H9 (cell line): ENCODE results near the gene ADORA2B. TPM values are rescaled to one million over a fixed set of nuclear protein-coding genes. Genes with fewer than 3 reads are reported as not detected.

Source experiments
- DNase-seq: peaks from one replicate; pipeline ENCODE4 v3.0.0-alpha.2; 2017
- H2AFZ ChIP-seq: one replicate; pipeline ENCODE4 v1.6.1; 2013; ENCODE audit warnings: mild to moderate bottlenecking, low read length, control low read depth, moderate library complexity
- H2AK5ac ChIP-seq: 2 replicates; pipeline ENCODE4 v1.6.1; 2013; ENCODE audit warnings: low read length, control low read depth, mixed read lengths; ENCODE audit not compliant: insufficient read length
- H2BK120ac ChIP-seq: one replicate; pipeline ENCODE4 v1.6.1; 2013; ENCODE audit warnings: low read depth, mild to moderate bottlenecking, low read length, control low read depth, inconsistent platforms; ENCODE audit not compliant: poor library complexity, severe bottlenecking
- H2BK12ac ChIP-seq: 2 replicates; pipeline ENCODE4 v1.6.1; 2013; ENCODE audit warnings: low read length, control low read depth, mixed read lengths, low read depth; ENCODE audit not compliant: insufficient read length
- H2BK15ac ChIP-seq: 2 replicates; pipeline ENCODE4 v1.6.1; 2013; ENCODE audit warnings: low read depth, low read length, control low read depth
- H2BK20ac ChIP-seq: one replicate; pipeline ENCODE4 v1.6.1; 2013; ENCODE audit warnings: low read depth, mild to moderate bottlenecking, low read length, control low read depth, inconsistent platforms; ENCODE audit not compliant: poor library complexity, severe bottlenecking
- H2BK5ac ChIP-seq: 2 replicates; pipeline ENCODE4 v1.6.1; 2013; ENCODE audit warnings: low read length, control low read depth, mixed read lengths; ENCODE audit not compliant: insufficient read length
- H3K14ac ChIP-seq: 2 replicates; pipeline ENCODE4 v1.6.1; 2013; ENCODE audit warnings: low read length, control low read depth; ENCODE audit not compliant: insufficient read depth
- H3K18ac ChIP-seq: 2 replicates; pipeline ENCODE4 v1.6.1; 2013; ENCODE audit warnings: low read depth, mild to moderate bottlenecking, mixed read lengths, low read length, control low read depth; ENCODE audit not compliant: insufficient read length
- H3K23ac ChIP-seq: 2 replicates; pipeline ENCODE4 v1.6.1; 2013; ENCODE audit warnings: low read length, control low read depth, mixed read lengths, low read depth; ENCODE audit not compliant: insufficient read length
- H3K23me2 ChIP-seq: 2 replicates; pipeline ENCODE4 v1.6.1; 2013; ENCODE audit warnings: low read depth, mild to moderate bottlenecking, mixed read lengths, low read length, control low read depth; ENCODE audit not compliant: insufficient read length, poor library complexity, severe bottlenecking
- H3K27ac ChIP-seq: 2 replicates; pipeline ENCODE4 v1.5.1; 2013; ENCODE audit warnings: low read length, control low read depth, mixed read lengths, low read depth; ENCODE audit not compliant: insufficient read length
- H3K27me3 ChIP-seq: 2 replicates; pipeline ENCODE4 v1.6.1; 2013; ENCODE audit warnings: low read length, control low read depth, inconsistent platforms; ENCODE audit not compliant: insufficient read depth
- H3K4ac ChIP-seq: 2 replicates; pipeline ENCODE4 v1.6.1; 2013; ENCODE audit warnings: low read depth, mild to moderate bottlenecking, control low read depth, inconsistent platforms, low read length, moderate library complexity
- H3K4me1 ChIP-seq: 2 replicates; pipeline ENCODE4 v1.6.1; 2013; ENCODE audit warnings: low read length, control low read depth, inconsistent platforms; ENCODE audit not compliant: insufficient read depth
- H3K4me2 ChIP-seq: 2 replicates; pipeline ENCODE4 v1.6.1; 2013; ENCODE audit warnings: low read length, control low read depth, mixed read lengths; ENCODE audit not compliant: insufficient read length, insufficient read depth
- H3K56ac ChIP-seq: 2 replicates; pipeline ENCODE4 v1.6.1; 2013; ENCODE audit warnings: low read depth, mild to moderate bottlenecking, mixed read lengths, low read length, control low read depth; ENCODE audit not compliant: insufficient read length
- H3K79me1 ChIP-seq: 2 replicates; pipeline ENCODE4 v1.6.1; 2013; ENCODE audit warnings: low read depth, mild to moderate bottlenecking, moderate library complexity, low read length, control low read depth, inconsistent platforms; ENCODE audit not compliant: insufficient read depth, poor library complexity, severe bottlenecking
- H3K79me2 ChIP-seq: 2 replicates; pipeline ENCODE4 v1.6.1; 2013; ENCODE audit warnings: low read length, control low read depth, inconsistent platforms; ENCODE audit not compliant: insufficient read depth
- H3K9ac ChIP-seq: 2 replicates; pipeline ENCODE4 v1.6.1; 2013; ENCODE audit warnings: low read length, control low read depth, mixed read lengths; ENCODE audit not compliant: insufficient read length; ENCODE audit errors: extremely low read depth
- H3K9me3 ChIP-seq: one replicate; pipeline ENCODE4 v1.6.1; 2013; ENCODE audit warnings: low read depth, low read length, inconsistent platforms; ENCODE audit not compliant: control insufficient read depth
- H3T11ph ChIP-seq: one replicate; pipeline ENCODE4 v1.6.1; 2013; ENCODE audit warnings: mild to moderate bottlenecking, low read length, control low read depth, inconsistent platforms
- H4K20me1 ChIP-seq: one replicate; pipeline ENCODE4 v1.6.1; 2013; ENCODE audit not compliant: control insufficient read depth, insufficient read length, insufficient read depth
- H4K5ac ChIP-seq: 2 replicates; pipeline ENCODE4 v1.6.1; 2013; ENCODE audit warnings: low read depth, mild to moderate bottlenecking, mixed read lengths, low read length, control low read depth; ENCODE audit not compliant: insufficient read length
- H4K8ac ChIP-seq: replicated peaks from 2 replicates; pipeline ENCODE4 v1.6.1; 2013; ENCODE audit warnings: low read length, control low read depth, mixed read lengths, low read depth; ENCODE audit not compliant: insufficient read length
- H4K91ac ChIP-seq: 2 replicates; pipeline ENCODE4 v1.6.1; 2013; ENCODE audit warnings: low read depth, mild to moderate bottlenecking, moderate library complexity, mixed read lengths, low read length, control low read depth; ENCODE audit not compliant: insufficient read length
- H3K27ac Mint-ChIP-seq, 3 experiments: 2 replicates in 2 of 3; 3 replicates in 1 of 3; pipeline ENCODE4 v1.8.0; 2020 to 2021; ENCODE audit warnings: mixed read lengths in 3 of 3, mild to moderate bottlenecking in 1 of 3, moderate library complexity in 1 of 3
- H3K27me3 Mint-ChIP-seq: 2 replicates; pipeline ENCODE4 v1.8.0; 2021; ENCODE audit warnings: low read depth, mild to moderate bottlenecking, moderate library complexity, mixed read lengths
- H3K36me3 Mint-ChIP-seq, 3 experiments: 2 replicates in 2 of 3; 3 replicates in 1 of 3; pipeline ENCODE4 v1.8.0; 2020 to 2021; ENCODE audit warnings: low read depth in 3 of 3, mixed read lengths in 3 of 3; ENCODE audit not compliant: insufficient read depth in 1 of 3
- H3K4me1 Mint-ChIP-seq, 2 experiments: 2 replicates each; pipeline ENCODE4 v1.8.0; 2020; ENCODE audit warnings: mixed read lengths in 2 of 2
- H3K4me3 Mint-ChIP-seq, 2 experiments: 2 replicates in 1 of 2; 3 replicates in 1 of 2; pipeline ENCODE4 v1.8.0; 2020 to 2021; ENCODE audit warnings: mild to moderate bottlenecking in 2 of 2, mixed read lengths in 2 of 2, moderate library complexity in 1 of 2
- H3K9me3 Mint-ChIP-seq, 2 experiments: 2 replicates in 1 of 2; 3 replicates in 1 of 2; pipeline ENCODE4 v1.8.0; 2020; ENCODE audit warnings: mild to moderate bottlenecking in 2 of 2, mixed read lengths in 2 of 2, moderate library complexity in 1 of 2
- CTCF ChIP-seq: fragments of 200-600 bp; sonication (generic); conservative IDR thresholded peaks from 3 replicates; pipeline ENCODE4 v1.8.0; 2021; ENCODE audit warnings: antibody characterized with exemption, mild to moderate bottlenecking
- WGBS: extraction: QIAGEN DNeasy Blood & Tissue Kit; methylation state at CpG from one replicate; pipeline ENCODE4 v1.1.7; 2013; ENCODE audit warnings: missing lambda C conversion rate, low lambda C conversion rate, mixed read lengths; ENCODE audit not compliant: insufficient read length; ENCODE audit errors: extremely low coverage; 5-methylcytosine and 5-hydroxymethylcytosine counted together
- total RNA-seq: library from RNA; stranded (reverse); gene quantifications from 2 replicates; pipeline ENCODE4 v1.2.1, GENCODE V29; 2021

ADORA2B gene
- total RNA-seq, 1 experiment from 2014 or later, result 3.1 TPM

- no peak overlapping the region for H3K9ac ChIP-seq
- no peak for DNase-seq
- TF ChIP-seq CTCF, result no peak
- no peak overlapping the region for H2BK20ac ChIP-seq
- H4K8ac ChIP-seq, result no peak overlapping the region
- no peak overlapping the region for H2BK12ac ChIP-seq
- H3K79me1 ChIP-seq, result no peaks in the 10 kb centered on the region
- no peak overlapping the region for H2AK5ac ChIP-seq
- no peak overlapping the region for H3K14ac ChIP-seq
- Mint-ChIP-seq H3K36me3 (no peaks in the 10 kb centered on the region), H3K27ac (no peak overlapping the region; a peak in 1 of 7 replicates), H3K4me3 (no peak overlapping the region), H3K4me1 (peaks cover 8% of the 10 kb centered on the region in 2 experiments), H3K27me3 (peaks cover 9% of the 10 kb centered on the region), H3K9me3 (no peaks in the 10 kb centered on the region)
- H2BK15ac ChIP-seq, result no peak overlapping the region
- no peak overlapping the region for H3K18ac ChIP-seq
- no peak overlapping the region for H2BK5ac ChIP-seq
- no CpG with 5 or more reads among the region's 9 CpGs for WGBS
- H3K23me2 ChIP-seq, result no peaks in the 10 kb centered on the region
- H4K20me1 ChIP-seq, result no peaks in the 10 kb centered on the region
- no peak overlapping the region for H3K4me2 ChIP-seq
- H3K79me2 ChIP-seq, result no peaks in the 10 kb centered on the region
- no peak overlapping the region for H2BK120ac ChIP-seq
- H3T11ph ChIP-seq, result no peak overlapping the region
- no peaks in the 10 kb centered on the region for H3K27me3 ChIP-seq
- H3K23ac ChIP-seq, result no peak overlapping the region
- H3K4ac ChIP-seq, result no peak overlapping the region
- H3K9me3 ChIP-seq, result no peaks in the 10 kb centered on the region
- H3K56ac ChIP-seq, result no peak overlapping the region
- no peak overlapping the region for H4K91ac ChIP-seq
- H2AFZ ChIP-seq, result no peak overlapping the region
- H4K5ac ChIP-seq, result no peak overlapping the region
- no peak overlapping the region for H3K27ac ChIP-seq
- no peaks in the 10 kb centered on the region for H3K4me1 ChIP-seq
These were observed 16.6 kb upstream of the ADORA2B start for GRCh38 chr17:15928286-15928785.
